CD4-positive, alpha-beta memory T cell (primary cell): ENCODE measurements around the gene CAP1. TPM values are rescaled to one million over a fixed set of nuclear protein-coding genes. Genes with fewer than 3 reads are reported as not detected.
A peak's percentile ranks its signal among the peaks of the same experiment; 100 is the strongest.

Source experiments
- CTCF ChIA-PET: fragments of 350-600 bp; sonication (Branson Sonifier 250); formaldehyde crosslinking; loops from one replicate; lab custom pipeline; 2021; ENCODE audit warnings: inconsistent platforms; ENCODE audit not compliant: partially characterized antibody; lab: Charles Lee
- POLR2A ChIA-PET: fragments of 350-600 bp; sonication (Branson Sonifier 250); formaldehyde crosslinking; loops from one replicate; lab custom pipeline; 2021; ENCODE audit not compliant: partially characterized antibody; lab: Charles Lee
- DNase-seq, 5 donors: peaks; one replicate each; pipeline versions ENCODE4 v3.0.0 to v3.0.0-alpha.2; 2020 to 2022; ENCODE audit warnings: mixed read lengths in 1 of 5
- H3K27ac ChIP-seq: one replicate; pipeline ENCODE4 v1.7.0; 2013; ENCODE audit warnings: low read depth, low read length
- H3K27me3 ChIP-seq: 2 replicates; pipeline ENCODE4 v1.7.0; 2013; ENCODE audit warnings: mild to moderate bottlenecking, low read length, moderate library complexity; ENCODE audit not compliant: insufficient read depth
- H3K36me3 ChIP-seq: 2 replicates; pipeline ENCODE4 v1.7.0; 2013; ENCODE audit warnings: mild to moderate bottlenecking, low read length, moderate library complexity; ENCODE audit not compliant: insufficient read depth
- H3K4me1 ChIP-seq: 2 replicates; pipeline ENCODE4 v1.7.0; 2013; ENCODE audit warnings: mild to moderate bottlenecking, low read length, moderate library complexity; ENCODE audit not compliant: insufficient read depth
- H3K4me3 ChIP-seq, 2 donors: one replicate each; pipeline ENCODE4 v1.7.0; 2013; ENCODE audit warnings: low read length in 2 of 2, mild to moderate bottlenecking in 1 of 2
- H3K9me3 ChIP-seq, 2 donors: one replicate each; pipeline ENCODE4 v1.7.0; 2013; ENCODE audit warnings: low read length in 2 of 2, control low read depth in 1 of 2; ENCODE audit not compliant: control insufficient read depth in 1 of 2
- H3K27ac Mint-ChIP-seq, 7 donors: one replicate each; pipeline ENCODE4 v1.8.0; 2020 to 2021; ENCODE audit warnings: mixed read lengths in 7 of 7, mild to moderate bottlenecking in 6 of 7, inconsistent platforms in 3 of 7, moderate library complexity in 3 of 7
- H3K27me3 Mint-ChIP-seq, 2 donors: one replicate each; pipeline ENCODE4 v1.8.0; 2020 to 2021; ENCODE audit warnings: mixed read lengths in 2 of 2
- H3K36me3 Mint-ChIP-seq, 2 donors: one replicate each; pipeline ENCODE4 v1.8.0; 2020 to 2021; ENCODE audit warnings: mixed read lengths in 2 of 2, inconsistent platforms in 1 of 2, mild to moderate bottlenecking in 1 of 2
- H3K4me1 Mint-ChIP-seq, 4 donors: one replicate each; pipeline ENCODE4 v1.8.0; 2020 to 2021; ENCODE audit warnings: mixed read lengths in 4 of 4, mild to moderate bottlenecking in 1 of 4
- H3K4me3 Mint-ChIP-seq, 8 donors: one replicate each; pipeline ENCODE4 v1.8.0; 2020 to 2021; ENCODE audit warnings: mixed read lengths in 8 of 8, mild to moderate bottlenecking in 7 of 8, moderate library complexity in 6 of 8, inconsistent platforms in 3 of 8
- H3K9me3 Mint-ChIP-seq, 8 donors: one replicate each; pipeline ENCODE4 v1.8.0; 2020 to 2021; ENCODE audit warnings: mixed read lengths in 8 of 8, mild to moderate bottlenecking in 5 of 8, inconsistent platforms in 3 of 8, moderate library complexity in 1 of 8
- intact Hi-C: fragments of 100-400 bp; cut with micrococcal nuclease; formaldehyde crosslinking; loops from one replicate; pipeline ENCODE4 v1.15.1; 2023
- polyA plus RNA-seq, 2 donors: library from polyadenylated mRNA; unstranded; fragments of 300-500 nt; fragmentation: Illumina TruSeq; gene quantifications; one replicate each; pipeline ENCODE4 v1.2.3, GENCODE V29; 2021
- total RNA-seq, 2 experiments: library from RNA; stranded (reverse); gene quantifications; one replicate each; pipeline ENCODE4 v1.2.3, GENCODE V29; 2021

CAP1 gene
- total and polyA plus RNA-seq, 4 experiments from 2014 or later: 285 to 725 (median 467) TPM

GRCh38 chr1:40059960-40060750, 19.6 kb downstream of the CAP1 start:
- Mint-ChIP-seq H3K27me3 (no peaks in the 10 kb centered on the region), H3K4me1 (peaks cover 77 to 92% (median 83%) of the 10 kb centered on the region in 4 donors), H3K4me3 (peak overlapping the region; percentile 51 to 82 (median 78)), H3K27ac (peak overlapping the region; percentile 76 to 91 (median 88)), H3K9me3 (no peaks in the 10 kb centered on the region), H3K36me3 (peaks cover 43 to 69% of the 10 kb centered on the region in 2 donors)
- H3K4me1 ChIP-seq: peaks cover 90% of the 10 kb centered on the region
- H3K9me3 ChIP-seq: no peaks in the 10 kb centered on the region
- POLR2A ChIA-PET: interaction anchor here (0.7 to 8.0 kb wide), 10 partner anchors 9 to 314 kb away, joined by 3 to 115 read pairs (median 4); partner anchors contain the start of genes CAP1, PPT1 and ZMPSTE24
- H3K4me3 ChIP-seq: peak overlapping the region in 1 of 2 donors; percentile 32
- H3K27ac ChIP-seq: peak overlapping the region; percentile 63
- peak in 1 of 5 donors; percentile 51 for DNase-seq
- H3K27me3 ChIP-seq: no peaks in the 10 kb centered on the region
- intact Hi-C loops: loop anchor here (1.0 kb wide), 1 partner anchor 20 kb away; the partner anchor contains the start of gene CAP1
- H3K36me3 ChIP-seq: peaks cover 51% of the 10 kb centered on the region
- CTCF ChIA-PET: interaction anchor here (1.7 to 3.4 kb wide), 5 partner anchors 10 to 27 kb away, joined by 7 to 16 read pairs (median 9); partner anchors contain the start of gene CAP1

- intact Hi-C loops: no loop called here
- no peak for DNase-seq
- peak overlapping the region in 4 of 8 donors; percentile 30 to 63 (median 48) for H3K4me3 Mint-ChIP-seq
- Histone ChIP-seq H3K4me1 (peaks cover 45% of the 10 kb centered on the region), H3K36me3 (peaks cover 84% of the 10 kb centered on the region), H3K4me3 (no peak overlapping the region), H3K9me3 (no peaks in the 10 kb centered on the region), H3K27ac (peak overlapping the region; percentile 27), H3K27me3 (no peaks in the 10 kb centered on the region)
- POLR2A ChIA-PET: interaction anchor here (1.8 to 3.5 kb wide), 2 partner anchors 12 to 25 kb away, joined by 4 to 23 read pairs; partner anchors contain the start of gene CAP1
- no peaks in the 10 kb centered on the region for H3K27me3 Mint-ChIP-seq
- peaks cover 77 to 81% of the 10 kb centered on the region in 2 donors for H3K36me3 Mint-ChIP-seq
- H3K27ac Mint-ChIP-seq: peak overlapping the region; percentile 77 to 96 (median 86)
- peaks cover 49 to 63% (median 54%) of the 10 kb centered on the region in 4 donors for H3K4me1 Mint-ChIP-seq
- CTCF ChIA-PET: interaction anchor here (0.8 to 4.5 kb wide), 6 partner anchors 10 to 274 kb away, joined by 3 to 27 read pairs (median 4); no protein-coding TSS in a partner anchor
- no peaks in the 10 kb centered on the region for H3K9me3 Mint-ChIP-seq
Measured at GRCh38 chr1:40064797-40065499, 24.4 kb downstream of the CAP1 start.

DNA sequence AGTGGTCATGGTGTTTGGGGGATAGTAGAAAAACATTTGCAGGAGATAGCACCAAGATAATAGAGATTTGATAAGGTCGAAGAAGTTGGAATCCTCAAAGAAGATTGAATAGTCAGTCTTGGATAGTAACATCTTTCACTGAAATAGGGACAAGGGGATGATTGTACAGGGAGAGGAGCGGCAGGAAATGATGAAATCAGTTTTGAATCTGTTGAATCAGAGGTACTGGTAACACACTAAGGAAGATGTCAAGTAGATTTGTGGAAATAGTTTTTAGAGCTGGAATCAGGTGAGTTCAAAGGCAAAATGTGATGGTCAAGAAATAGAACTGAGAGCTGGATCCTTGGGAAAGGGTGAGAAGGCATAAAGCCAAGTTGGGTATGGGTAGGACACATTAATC, 26.5 kb downstream of the CAP1 start:
- POLR2A ChIA-PET: interaction anchor here (0.9 to 3.5 kb wide), 2 partner anchors 27 to 28 kb away, joined by 3 to 23 read pairs; partner anchors contain the start of gene CAP1
- CTCF ChIA-PET: interaction anchor here (1.5 to 4.5 kb wide), 2 partner anchors 10 to 11 kb away, joined by 5 to 27 read pairs; no protein-coding TSS in a partner anchor
- H3K27ac Mint-ChIP-seq: peak overlapping the region; percentile 10 to 95 (median 84)

GRCh38 chr1:40067851-40068250, 27.3 kb downstream of the CAP1 start:
- H3K27ac ChIP-seq: no peak overlapping the region
- intact Hi-C loops: no loop called here
- Mint-ChIP-seq H3K4me3 (no peak overlapping the region), H3K27me3 (no peaks in the 10 kb centered on the region), H3K27ac (peak overlapping the region in 3 of 7 donors; percentile 41 to 91 (median 55)), H3K4me1 (peaks cover 31 to 39% (median 34%) of the 10 kb centered on the region in 4 donors), H3K9me3 (no peaks in the 10 kb centered on the region), H3K36me3 (peaks cover 81 to 86% of the 10 kb centered on the region in 2 donors)
- peaks cover 91% of the 10 kb centered on the region for H3K36me3 ChIP-seq
- no peaks in the 10 kb centered on the region for H3K27me3 ChIP-seq
- H3K9me3 ChIP-seq: no peaks in the 10 kb centered on the region
- ChIA-PET CTCF (interaction anchor here (0.6 to 1.5 kb wide), 3 partner anchors 9 to 13 kb away, joined by 3 to 5 read pairs (median 3); no protein-coding TSS in a partner anchor), POLR2A (interaction anchor here (0.9 kb wide), 1 partner anchor 28 kb away, joined by 3 read pairs; no protein-coding TSS in a partner anchor)
- H3K4me3 ChIP-seq: no peak overlapping the region
- H3K4me1 ChIP-seq: peaks cover 22% of the 10 kb centered on the region
- DNase-seq: no peak

More for the DNA sequence above, 26.5 kb downstream of the CAP1 start:
- DNase-seq: no peak
- Histone ChIP-seq H3K36me3 (peaks cover 84% of the 10 kb centered on the region), H3K27ac (no peak overlapping the region), H3K4me3 (no peak overlapping the region), H3K9me3 (no peaks in the 10 kb centered on the region), H3K27me3 (no peaks in the 10 kb centered on the region), H3K4me1 (peaks cover 24% of the 10 kb centered on the region)
- H3K4me3 Mint-ChIP-seq: no peak overlapping the region
- peaks cover 32 to 42% (median 36%) of the 10 kb centered on the region in 4 donors for H3K4me1 Mint-ChIP-seq
- intact Hi-C loops: no loop called here
- no peaks in the 10 kb centered on the region for H3K27me3 Mint-ChIP-seq
- H3K9me3 Mint-ChIP-seq: no peaks in the 10 kb centered on the region
- peaks cover 77 to 80% of the 10 kb centered on the region in 2 donors for H3K36me3 Mint-ChIP-seq

DNA sequence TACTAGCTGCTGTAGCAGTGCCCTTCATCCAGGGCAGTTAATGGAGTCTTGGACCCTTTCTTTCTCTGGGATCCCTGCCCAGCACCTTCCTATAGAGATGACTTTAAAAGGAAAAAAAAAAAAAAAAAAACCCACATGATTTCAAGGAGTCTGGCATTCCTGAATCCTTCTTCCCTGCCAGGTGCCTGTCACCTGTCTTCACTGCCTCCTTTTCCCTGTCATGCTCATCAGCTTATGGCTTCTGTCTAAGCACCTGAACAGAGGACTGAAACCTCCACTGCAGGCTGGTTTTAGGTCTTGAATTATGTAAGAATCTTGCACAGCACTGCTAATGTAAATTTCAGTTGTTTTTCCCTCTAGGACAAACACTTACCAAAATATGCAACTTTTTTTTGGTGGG, 31.6 kb downstream of the CAP1 start:
- intact Hi-C loops: no loop called here
- H3K4me3 Mint-ChIP-seq: no peak overlapping the region
- ChIA-PET CTCF (interaction anchor here (2.8 kb wide), 1 partner anchor 12 kb away, joined by 11 read pairs; no protein-coding TSS in a partner anchor), POLR2A (no interaction called here)
- no peaks in the 10 kb centered on the region for H3K27me3 Mint-ChIP-seq
- Histone ChIP-seq H3K4me1 (peaks cover 5% of the 10 kb centered on the region), H3K27me3 (no peaks in the 10 kb centered on the region), H3K27ac (no peak overlapping the region), H3K9me3 (no peaks in the 10 kb centered on the region), H3K36me3 (peaks cover 65% of the 10 kb centered on the region), H3K4me3 (no peak overlapping the region)
- peaks cover 8 to 11% (median 10%) of the 10 kb centered on the region in 4 donors for H3K4me1 Mint-ChIP-seq
- DNase-seq: no peak
- H3K9me3 Mint-ChIP-seq: no peaks in the 10 kb centered on the region
- peaks cover 50 to 66% of the 10 kb centered on the region in 2 donors for H3K36me3 Mint-ChIP-seq
- peak overlapping the region in 5 of 7 donors; percentile 40 to 74 (median 66) for H3K27ac Mint-ChIP-seq

DNA sequence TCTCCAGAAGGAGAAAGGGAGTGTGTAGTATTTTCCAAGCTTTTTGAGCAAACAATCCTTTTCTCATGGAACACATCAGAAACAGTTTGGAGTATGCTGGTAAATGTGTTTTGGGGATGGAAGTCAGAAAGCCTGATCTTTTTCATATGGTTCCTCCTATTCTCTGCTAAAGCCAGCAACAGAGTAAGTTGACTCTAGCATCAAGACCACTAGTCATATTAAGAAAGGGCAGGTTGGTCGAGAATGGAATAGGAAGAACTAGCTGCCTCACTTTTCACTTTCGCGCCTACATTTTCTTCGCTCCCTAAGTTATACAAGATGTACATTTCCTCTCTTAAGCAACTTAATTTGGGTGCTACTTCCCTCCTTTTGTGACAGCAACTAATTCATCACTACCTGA, 32.5 kb downstream of the CAP1 start:
- ChIA-PET CTCF (interaction anchor here (1.0 kb wide), 1 partner anchor 9 kb away, joined by 4 read pairs; no protein-coding TSS in a partner anchor), POLR2A (interaction anchor here (2.3 kb wide), 1 partner anchor 13 kb away, joined by 11 read pairs; no protein-coding TSS in a partner anchor)
- Mint-ChIP-seq H3K27me3 (no peaks in the 10 kb centered on the region), H3K4me1 (peaks cover 7 to 10% (median 10%) of the 10 kb centered on the region in 4 donors), H3K4me3 (no peak overlapping the region), H3K9me3 (no peaks in the 10 kb centered on the region), H3K36me3 (peaks cover 45 to 63% of the 10 kb centered on the region in 2 donors), H3K27ac (peak overlapping the region in 4 of 7 donors; percentile 12 to 79 (median 43))
- H3K27me3 ChIP-seq: no peaks in the 10 kb centered on the region
- no peak overlapping the region for H3K4me3 ChIP-seq
- intact Hi-C loops: no loop called here
- DNase-seq: no peak
- H3K36me3 ChIP-seq: peaks cover 61% of the 10 kb centered on the region
- H3K27ac ChIP-seq: no peak overlapping the region
- peaks cover 5% of the 10 kb centered on the region for H3K4me1 ChIP-seq
- no peaks in the 10 kb centered on the region for H3K9me3 ChIP-seq
